HL-60 (cell line): Measurements from ENCODE around the gene UBE2E2.

Source experiments
- DNase-seq, 2 experiments: peaks; one replicate each; pipeline ENCODE4 v3.0.0-alpha.2; 2010 to 2020; ENCODE audit warnings: low read depth in 1 of 2, low spot score in 1 of 2
- H3K27ac ChIP-seq: fragments of 250-450 bp; sonication (Bioruptor Pico); replicated peaks from 2 replicates; pipeline ENCODE4 v1.5.1; 2020; ENCODE audit warnings: mild to moderate bottlenecking, moderate library complexity
- H3K27me3 ChIP-seq: fragments of 250-450 bp; sonication (Bioruptor Pico); 2 replicates; pipeline ENCODE4 v1.5.1; 2021; ENCODE audit warnings: mild to moderate bottlenecking, moderate library complexity; ENCODE audit not compliant: insufficient read depth, poor library complexity, severe bottlenecking
- H3K4me3 ChIP-seq: replicated peaks from 2 replicates; pipeline ENCODE4 v1.5.1; 2011; ENCODE audit warnings: mild to moderate bottlenecking, control low read depth, low read length; ENCODE audit not compliant: insufficient read depth
- CTCF ChIP-seq: IDR thresholded peaks from one replicate; pipeline ENCODE4 v1.5.1; 2011; ENCODE audit warnings: low read length, control low read depth, inconsistent platforms; ENCODE audit not compliant: insufficient read depth
- GABPA ChIP-seq: IDR thresholded peaks from 2 replicates; pipeline ENCODE4 v1.6.1; 2012; ENCODE audit warnings: low read depth
- POLR2AphosphoS5 ChIP-seq: IDR thresholded peaks from 2 replicates; pipeline ENCODE4 v1.6.1; 2012; ENCODE audit warnings: low read depth
- REST ChIP-seq: IDR thresholded peaks from 2 replicates; pipeline ENCODE4 v1.6.1; 2012; ENCODE audit warnings: low read depth; ENCODE audit not compliant: insufficient replicate concordance
- SPI1 ChIP-seq: IDR thresholded peaks from 2 replicates; pipeline ENCODE4 v1.6.1; 2012; ENCODE audit warnings: low read depth, mild to moderate bottlenecking, borderline replicate concordance

Gene UBE2E2

GRCh38 chr3:23402728-23403492 lies 199.8 kb downstream of the UBE2E2 start:
- no peak for TF ChIP-seq REST
- TF ChIP-seq CTCF, result no peak
- no peak for TF ChIP-seq POLR2AphosphoS5
- no peak for TF ChIP-seq SPI1
- no peak for TF ChIP-seq GABPA
- H3K4me3 ChIP-seq, result no peak overlapping the region

GRCh38 chr3:23404246-23404645 lies 201.1 kb downstream of the UBE2E2 start:
- no peak overlapping the region for H3K27ac ChIP-seq
- H3K4me3 ChIP-seq, result no peak overlapping the region
- H3K27me3 ChIP-seq, result no peaks in the 10 kb centered on the region
- no peak for DNase-seq
- TF ChIP-seq SPI1, result no peak
- no peak for TF ChIP-seq POLR2AphosphoS5
- TF ChIP-seq REST, result no peak
- no peak for TF ChIP-seq CTCF
- no peak for TF ChIP-seq GABPA

More at GRCh38 chr3:23402728-23403492, 199.8 kb downstream of the UBE2E2 start:
- no peak for DNase-seq
- no peaks in the 10 kb centered on the region for H3K27me3 ChIP-seq
- H3K27ac ChIP-seq, result no peak overlapping the region

- Histone ChIP-seq H3K4me3 (no peak overlapping the region), H3K27ac (no peak overlapping the region)
- DNase-seq, result no peak
Observed at GRCh38 chr3:23405081-23405480, 202.0 kb downstream of the UBE2E2 start.

More at GRCh38 chr3:23405081-23405480, 202.0 kb downstream of the UBE2E2 start:
- H3K27me3 ChIP-seq, result no peaks in the 10 kb centered on the region
- no peak for TF ChIP-seq REST
- no peak for TF ChIP-seq CTCF
- no peak for TF ChIP-seq POLR2AphosphoS5
- no peak for TF ChIP-seq GABPA
- no peak for TF ChIP-seq SPI1
